Smooth muscle cell (in vitro differentiated cells): Measurements from ENCODE around the gene ALDOC. TPM values are rescaled to one million over a fixed set of nuclear protein-coding genes. Genes with fewer than 3 reads are reported as not detected.

Experiments used
- DNase-seq: peaks from one replicate; lab custom pipeline; 2025; ENCODE audit not compliant: unreplicated experiment; lab: John Stamatoyannopoulos, UW
- H2AFZ ChIP-seq: fragments of 200-600 bp; sonication (generic); 2 replicates; pipeline ENCODE4 v1.6.0; 2016; ENCODE audit warnings: antibody characterized with exemption, low read depth, mild to moderate bottlenecking
- H3F3A ChIP-seq: fragments of 200-600 bp; sonication (generic); 2 replicates; pipeline ENCODE4 v1.6.0; 2017; ENCODE audit warnings: antibody characterized with exemption, low read depth
- H3K27ac ChIP-seq: fragments of 200-600 bp; sonication (generic); 2 replicates; pipeline ENCODE4 v1.5.1; 2016; ENCODE audit warnings: low read depth, mild to moderate bottlenecking
- H3K27me3 ChIP-seq: fragments of 200-600 bp; sonication (generic); 2 replicates; pipeline ENCODE4 v1.6.1; 2016; ENCODE audit warnings: low read depth, mild to moderate bottlenecking
- H3K36me3 ChIP-seq: fragments of 200-600 bp; sonication (generic); 2 replicates; pipeline ENCODE4 v1.5.1; 2016; ENCODE audit warnings: low read depth
- H3K4me1 ChIP-seq: fragments of 200-600 bp; sonication (generic); 2 replicates; pipeline ENCODE4 v1.5.1; 2016; ENCODE audit warnings: low read depth
- H3K4me2 ChIP-seq: fragments of 200-600 bp; sonication (generic); 2 replicates; pipeline ENCODE4 v1.6.0; 2016; ENCODE audit warnings: mild to moderate bottlenecking
- H3K4me3 ChIP-seq: fragments of 200-600 bp; sonication (generic); 2 replicates; pipeline ENCODE4 v1.5.1; 2016; ENCODE audit warnings: mild to moderate bottlenecking
- H3K79me2 ChIP-seq: fragments of 200-600 bp; sonication (generic); 2 replicates; pipeline ENCODE4 v1.6.0; 2016; ENCODE audit warnings: low read depth, mild to moderate bottlenecking
- H3K9ac ChIP-seq: fragments of 200-600 bp; sonication (generic); 2 replicates; pipeline ENCODE4 v1.6.0; 2016; ENCODE audit warnings: low read depth
- H3K9me3 ChIP-seq: fragments of 200-600 bp; sonication (generic); replicated peaks from 2 replicates; pipeline ENCODE4 v1.5.1; 2016; ENCODE audit warnings: low read depth
- H4K20me1 ChIP-seq: fragments of 200-600 bp; sonication (generic); 2 replicates; pipeline ENCODE4 v1.6.0; 2016; ENCODE audit warnings: low read depth
- WGBS: methylation state at CpG from one replicate; pipeline ENCODE4 v1.1.7; 2016; ENCODE audit warnings: low lambda C conversion rate; 5-methylcytosine and 5-hydroxymethylcytosine counted together
- polyA plus RNA-seq: library from polyadenylated mRNA; unstranded; fragments of >200 nt; fragmentation: Nextera tagmentation; extraction: Ambion mirVana; gene quantifications from 2 replicates; pipeline ENCODE4 v1.2.1, GENCODE V29; 2016
- total RNA-seq: library from RNA; depleted of rRNA; stranded (reverse); fragments of >200 nt; gene quantifications from 2 replicates; pipeline ENCODE4 v1.2.3, GENCODE V29; 2014
- TF ChIP-seq, protein P1 (sequence below): fragments of 200-600 bp; sonication (generic); IDR thresholded peaks from 2 replicates; pipeline ENCODE4 v1.5.1; 2017; ENCODE audit warnings: borderline replicate concordance, mild to moderate bottlenecking, antibody characterized with exemption; ENCODE audit not compliant: insufficient read depth, poor library complexity, severe bottlenecking

The ALDOC gene
- total and polyA plus RNA-seq, 2 experiments from 2014 or later, result 71.5 to 72.6 TPM

GRCh38 chr17:28523876-28524275 lies 52.8 kb downstream of the ALDOC start:
- TF ChIP-seq, protein P1, sequence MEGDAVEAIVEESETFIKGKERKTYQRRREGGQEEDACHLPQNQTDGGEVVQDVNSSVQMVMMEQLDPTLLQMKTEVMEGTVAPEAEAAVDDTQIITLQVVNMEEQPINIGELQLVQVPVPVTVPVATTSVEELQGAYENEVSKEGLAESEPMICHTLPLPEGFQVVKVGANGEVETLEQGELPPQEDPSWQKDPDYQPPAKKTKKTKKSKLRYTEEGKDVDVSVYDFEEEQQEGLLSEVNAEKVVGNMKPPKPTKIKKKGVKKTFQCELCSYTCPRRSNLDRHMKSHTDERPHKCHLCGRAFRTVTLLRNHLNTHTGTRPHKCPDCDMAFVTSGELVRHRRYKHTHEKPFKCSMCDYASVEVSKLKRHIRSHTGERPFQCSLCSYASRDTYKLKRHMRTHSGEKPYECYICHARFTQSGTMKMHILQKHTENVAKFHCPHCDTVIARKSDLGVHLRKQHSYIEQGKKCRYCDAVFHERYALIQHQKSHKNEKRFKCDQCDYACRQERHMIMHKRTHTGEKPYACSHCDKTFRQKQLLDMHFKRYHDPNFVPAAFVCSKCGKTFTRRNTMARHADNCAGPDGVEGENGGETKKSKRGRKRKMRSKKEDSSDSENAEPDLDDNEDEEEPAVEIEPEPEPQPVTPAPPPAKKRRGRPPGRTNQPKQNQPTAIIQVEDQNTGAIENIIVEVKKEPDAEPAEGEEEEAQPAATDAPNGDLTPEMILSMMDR, result no peak
- no peaks in the 10 kb centered on the region for H3F3A ChIP-seq
- H3K79me2 ChIP-seq, result no peaks in the 10 kb centered on the region
- WGBS, result 93% methylated on average over 15 of the region's 15 CpGs
- H3K9ac ChIP-seq, result no peak overlapping the region
- no peak overlapping the region for H3K4me2 ChIP-seq
- no peak overlapping the region for H2AFZ ChIP-seq
- DNase-seq, result no peak
- H4K20me1 ChIP-seq, result no peaks in the 10 kb centered on the region
- H3K36me3 ChIP-seq, result no peaks in the 10 kb centered on the region
- no peaks in the 10 kb centered on the region for H3K27me3 ChIP-seq
- H3K4me1 ChIP-seq, result peaks cover 4% of the 10 kb centered on the region
- no peak overlapping the region for H3K4me3 ChIP-seq
- H3K9me3 ChIP-seq, result no peaks in the 10 kb centered on the region
- no peak overlapping the region for H3K27ac ChIP-seq

- 90% methylated on average over 6 of the region's 6 CpGs for WGBS
- Histone ChIP-seq H3K4me2 (no peak overlapping the region), H3K9ac (no peak overlapping the region), H3K9me3 (no peaks in the 10 kb centered on the region), H3K79me2 (no peaks in the 10 kb centered on the region), H3F3A (no peaks in the 10 kb centered on the region), H3K4me3 (no peak overlapping the region), H3K4me1 (peaks cover 4% of the 10 kb centered on the region), H2AFZ (no peak overlapping the region), H3K27ac (no peak overlapping the region), H3K27me3 (no peaks in the 10 kb centered on the region), H4K20me1 (no peaks in the 10 kb centered on the region), H3K36me3 (no peaks in the 10 kb centered on the region)
- no peak for DNase-seq
- TF ChIP-seq, protein P1, result no peak
These were observed 53.5 kb downstream of the ALDOC start for GRCh38 chr17:28523186-28523585.

Other genes with a start within 250 kb of the ALDOC start
- 49.8 and 102 TPM in 2 replicates for gene IFT20, start 241.4 kb downstream of the ALDOC start, total RNA-seq
- gene IFT20, start 241.4 kb downstream of the ALDOC start, polyA plus RNA-seq, result 83.8 and 88.9 TPM in 2 replicates
- gene TNFAIP1, start 241.1 kb downstream of the ALDOC start, total RNA-seq, result 81.0 and 89.9 TPM in 2 replicates
- gene TNFAIP1, start 241.1 kb downstream of the ALDOC start, polyA plus RNA-seq, result 75.0 and 82.4 TPM in 2 replicates
- 52.6 and 55.0 TPM in 2 replicates for gene POLDIP2, start 219.4 kb downstream of the ALDOC start, total RNA-seq
- 82.9 and 83.2 TPM in 2 replicates for gene POLDIP2, start 219.4 kb downstream of the ALDOC start, polyA plus RNA-seq
- gene SEBOX, start 211.7 kb downstream of the ALDOC start, total RNA-seq, result not detected in 2 replicates
- not detected in 2 replicates for gene SEBOX, start 211.7 kb downstream of the ALDOC start, polyA plus RNA-seq
- gene VTN, start 206.6 kb downstream of the ALDOC start, total RNA-seq, result 60.3 and 90.5 TPM in 2 replicates
- gene VTN, start 206.6 kb downstream of the ALDOC start, polyA plus RNA-seq, result 71.2 and 90.3 TPM in 2 replicates
- gene SARM1, start 205.2 kb downstream of the ALDOC start, total RNA-seq, result 8.2 and 13.4 TPM in 2 replicates
- gene SARM1, start 205.2 kb downstream of the ALDOC start, polyA plus RNA-seq, result 8.3 and 8.7 TPM in 2 replicates
- gene SLC46A1, start 170.7 kb downstream of the ALDOC start, total RNA-seq, result 5.1 and 20.9 TPM in 2 replicates
- gene SLC46A1, start 170.7 kb downstream of the ALDOC start, polyA plus RNA-seq, result 7.0 and 10.3 TPM in 2 replicates
- not detected in 2 replicates for gene SLC13A2, start 103.3 kb downstream of the ALDOC start, total RNA-seq
- gene SLC13A2, start 103.3 kb downstream of the ALDOC start, polyA plus RNA-seq, result not detected in 2 replicates
- 0.36 TPM in 1 of 2 replicates, not detected in the other for gene FOXN1, start 70.5 kb downstream of the ALDOC start, total RNA-seq
- gene FOXN1, start 70.5 kb downstream of the ALDOC start, polyA plus RNA-seq, result not detected in 2 replicates
- gene UNC119, start 24.3 kb downstream of the ALDOC start, total RNA-seq, result 46.9 and 48.3 TPM in 2 replicates
- gene UNC119, start 24.3 kb downstream of the ALDOC start, polyA plus RNA-seq, result 35.9 and 40.2 TPM in 2 replicates
- 27.4 and 61.3 TPM in 2 replicates for gene PIGS, start 5.4 kb downstream of the ALDOC start, total RNA-seq
- gene PIGS, start 5.4 kb downstream of the ALDOC start, polyA plus RNA-seq, result 69.2 and 75.4 TPM in 2 replicates
- gene SPAG5, start 22.1 kb upstream of the ALDOC start, total RNA-seq, result 13.9 and 21.3 TPM in 2 replicates
- gene SPAG5, start 22.1 kb upstream of the ALDOC start, polyA plus RNA-seq, result 19.8 and 23.7 TPM in 2 replicates
- gene RSKR, start 37.3 kb upstream of the ALDOC start, total RNA-seq, result 2.2 and 3.8 TPM in 2 replicates
- 2.0 and 2.3 TPM in 2 replicates for gene RSKR, start 37.3 kb upstream of the ALDOC start, polyA plus RNA-seq
- 63.5 and 93.3 TPM in 2 replicates for gene BLTP2, start 68.3 kb upstream of the ALDOC start, total RNA-seq
- gene BLTP2, start 68.3 kb upstream of the ALDOC start, polyA plus RNA-seq, result 35.1 and 37.1 TPM in 2 replicates
- gene SDF2, start 85.0 kb upstream of the ALDOC start, total RNA-seq, result 78.8 and 88.6 TPM in 2 replicates
- gene SDF2, start 85.0 kb upstream of the ALDOC start, polyA plus RNA-seq, result 87.9 and 96.5 TPM in 2 replicates
- gene SUPT6H, start 85.3 kb upstream of the ALDOC start, total RNA-seq, result 48.5 and 64.0 TPM in 2 replicates
- gene SUPT6H, start 85.3 kb upstream of the ALDOC start, polyA plus RNA-seq, result 22.4 and 26.1 TPM in 2 replicates
- 1.9 and 3.0 TPM in 2 replicates for gene PROCA1, start 135.0 kb upstream of the ALDOC start, total RNA-seq
- gene PROCA1, start 135.0 kb upstream of the ALDOC start, polyA plus RNA-seq, result 1.8 and 3.0 TPM in 2 replicates
- gene RAB34, start 141.0 kb upstream of the ALDOC start, total RNA-seq, result 141 and 208 TPM in 2 replicates
- gene RAB34, start 141.0 kb upstream of the ALDOC start, polyA plus RNA-seq, result 256 and 289 TPM in 2 replicates
- 626 and 629 TPM in 2 replicates for gene RPL23A, start 143.1 kb upstream of the ALDOC start, total RNA-seq
- gene RPL23A, start 143.1 kb upstream of the ALDOC start, polyA plus RNA-seq, result 1,149 and 1,234 TPM in 2 replicates
- 14.7 and 21.9 TPM in 2 replicates for gene TLCD1, start 149.3 kb upstream of the ALDOC start, total RNA-seq
- 11.2 and 15.6 TPM in 2 replicates for gene TLCD1, start 149.3 kb upstream of the ALDOC start, polyA plus RNA-seq
- gene NEK8, start 151.9 kb upstream of the ALDOC start, total RNA-seq, result 1.2 and 2.8 TPM in 2 replicates
- gene NEK8, start 151.9 kb upstream of the ALDOC start, polyA plus RNA-seq, result 4.6 TPM in 2 replicates
- gene TRAF4, start 167.1 kb upstream of the ALDOC start, total RNA-seq, result 82.1 and 97.0 TPM in 2 replicates
- gene TRAF4, start 167.1 kb upstream of the ALDOC start, polyA plus RNA-seq, result 47.5 and 55.2 TPM in 2 replicates